ENCODE results near the gene TBATA. TPM values are rescaled to one million over a fixed set of nuclear protein-coding genes. Genes with fewer than 3 reads are reported as not detected.
A peak's percentile ranks its signal among the peaks of the same experiment; 100 is the strongest.

The TBATA gene
- total and polyA plus RNA-seq, 2 of the 8 experiments (the other 6 are each of a cell fraction or from before 2014, with no cell fraction given): not detected

- H2BK5ac ChIP-seq (ENCODE audit: low read depth, low read length): no peak overlapping the region
- ChIA-PET CTCF (ENCODE audit: partially characterized antibody) (interaction anchor here (0.6 to 1.2 kb wide), 2 partner anchors 10 to 180 kb away, joined by 3 read pairs; no protein-coding TSS in a partner anchor), POLR2A (ENCODE audit: partially characterized antibody) (no interaction called here)
- no peak for DNase-seq (ENCODE audit: low read depth in 1 of 2, low spot score in 2 of 2)
- H3K56ac ChIP-seq (replicated peaks; ENCODE audit: insufficient read length, low read depth, low read length): no peak overlapping the region
- TF ChIP-seq GABPA (IDR thresholded peaks at IDR 0.05; ENCODE audit: borderline replicate concordance, insufficient read depth, low read length) (no peak), YY1 (IDR thresholded peaks at IDR 0.05; ENCODE audit: low read depth, low read length) (no peak), ASH2L (IDR thresholded peaks at IDR 0.05; ENCODE audit: low read length) (no peak), CTBP2 (IDR thresholded peaks at IDR 0.05; ENCODE audit: borderline replicate concordance, insufficient read depth, insufficient read length, low read length) (no peak), CHD1 (IDR thresholded peaks at IDR 0.05; ENCODE audit: low read depth, low read length) (no peak), SIRT6 (IDR thresholded peaks at IDR 0.05; ENCODE audit: low read length) (no peak)
- TF ChIP-seq, protein P1, sequence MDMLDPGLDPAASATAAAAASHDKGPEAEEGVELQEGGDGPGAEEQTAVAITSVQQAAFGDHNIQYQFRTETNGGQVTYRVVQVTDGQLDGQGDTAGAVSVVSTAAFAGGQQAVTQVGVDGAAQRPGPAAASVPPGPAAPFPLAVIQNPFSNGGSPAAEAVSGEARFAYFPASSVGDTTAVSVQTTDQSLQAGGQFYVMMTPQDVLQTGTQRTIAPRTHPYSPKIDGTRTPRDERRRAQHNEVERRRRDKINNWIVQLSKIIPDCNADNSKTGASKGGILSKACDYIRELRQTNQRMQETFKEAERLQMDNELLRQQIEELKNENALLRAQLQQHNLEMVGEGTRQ (IDR thresholded peaks at IDR 0.05; ENCODE audit: low read length): no peak
- no peaks in the 10 kb centered on the region for H3K27me3 ChIP-seq (replicated peaks in 1 of 4; ENCODE audit: control insufficient read depth in 3 of 4, extremely low read depth in 1 of 4, insufficient read depth in 3 of 4, low read length in 3 of 4)
- H4K5ac ChIP-seq (ENCODE audit: insufficient read length, low read depth, low read length): no peak overlapping the region
- no peak overlapping the region for H2BK20ac ChIP-seq (ENCODE audit: low read length)
- H3K79me1 ChIP-seq (ENCODE audit: low read depth, low read length): no peaks in the 10 kb centered on the region
- no peaks in the 10 kb centered on the region for H3K36me3 ChIP-seq (ENCODE audit: control insufficient read depth in 2 of 4, insufficient read depth in 4 of 4, low read length in 3 of 4)
- WGBS, 2 experiments (ENCODE audit: extremely low coverage in 1 of 2, insufficient coverage in 1 of 2, insufficient read length in 1 of 2, insufficient replicate concordance in 2 of 2, low coverage in 1 of 2, low lambda C conversion rate in 2 of 2, missing lambda C conversion rate in 1 of 2): 89% methylated on average over 3 of the region's 3 CpGs; no CpG with 5 or more reads in 1 of the 2 experiments
- no peak overlapping the region for H3K18ac ChIP-seq (ENCODE audit: extremely low read depth, low read length)
- no peaks in the 10 kb centered on the region for H4K20me1 ChIP-seq (replicated peaks in 1 of 2; ENCODE audit: control insufficient read depth in 1 of 2, insufficient read depth in 2 of 2, low read length in 2 of 2)
- H3K4ac ChIP-seq (replicated peaks; ENCODE audit: insufficient read length, low read depth, low read length): no peak overlapping the region
- 0 out of 2 replicates have a peak overlapping the region, but pooled peaks have one; percentile 17 for H2BK12ac ChIP-seq (ENCODE audit: low read depth, low read length)
- no peak overlapping the region for H3K14ac ChIP-seq (ENCODE audit: insufficient read length)
- H3K4me1 ChIP-seq (replicated peaks in 1 of 4; ENCODE audit: control insufficient read depth in 3 of 4, insufficient read depth in 4 of 4, low read length in 3 of 4): peaks cover 0 to 18% (median 12%) of the 10 kb centered on the region in 4 experiments; a peak in 6 of 7 replicates
- no peak overlapping the region for H2BK15ac ChIP-seq (ENCODE audit: low read length)
- H2AFZ ChIP-seq (ENCODE audit: low read length): no peak overlapping the region
- no peaks in the 10 kb centered on the region for H3K79me2 ChIP-seq (ENCODE audit: control insufficient read depth in 1 of 2, insufficient read depth in 2 of 2, low read length in 2 of 2)
- no peak overlapping the region for H2AK5ac ChIP-seq (ENCODE audit: low read depth, low read length)
- no peak overlapping the region for H4K8ac ChIP-seq (ENCODE audit: extremely low read depth, insufficient read depth, low read length)
- peaks cover 9 to 12% of the 10 kb centered on the region in 2 experiments for H3K9me3 ChIP-seq (ENCODE audit: insufficient read depth in 2 of 2, low read depth in 1 of 2, low read length in 1 of 2)
- H3K9ac ChIP-seq (replicated peaks in 1 of 4; ENCODE audit: extremely low read depth in 1 of 4, low read depth in 3 of 4, low read length in 3 of 4): no peak overlapping the region
- H2BK120ac ChIP-seq (replicated peaks; ENCODE audit: low read depth, low read length): no peak overlapping the region
- H3K27ac ChIP-seq (ENCODE audit: low read depth, low read length): no peak overlapping the region
- no peak for FAIRE-seq
- H3K23me2 ChIP-seq (ENCODE audit: low read depth, low read length): no peaks in the 10 kb centered on the region
- no peak overlapping the region for H4K91ac ChIP-seq (replicated peaks; ENCODE audit: insufficient read length, low read length)
- H3K4me2 ChIP-seq (ENCODE audit: insufficient read depth in 1 of 2, low read depth in 2 of 2, low read length in 2 of 2): no peak overlapping the region
- H3K4me3 ChIP-seq (ENCODE audit: extremely low read depth in 1 of 4, insufficient read depth in 2 of 4, low read depth in 3 of 4, low read length in 4 of 4): no peak overlapping the region
- H3K23ac ChIP-seq (ENCODE audit: insufficient read length): no peak overlapping the region
Observed at GRCh38 chr10:70763567-70763966, 21.6 kb downstream of the TBATA start.

All from H1 (cell line).